Measurements from ENCODE around the gene AGTRAP. TPM values are rescaled to one million over a fixed set of nuclear protein-coding genes. Genes with fewer than 3 reads are reported as not detected.

The AGTRAP gene
- total and polyA plus RNA-seq, 9 of the 15 experiments (the other 6 are each of a cell fraction or from before 2014, with no cell fraction given) = 26.8 to 105 (median 57.5) TPM

DNA sequence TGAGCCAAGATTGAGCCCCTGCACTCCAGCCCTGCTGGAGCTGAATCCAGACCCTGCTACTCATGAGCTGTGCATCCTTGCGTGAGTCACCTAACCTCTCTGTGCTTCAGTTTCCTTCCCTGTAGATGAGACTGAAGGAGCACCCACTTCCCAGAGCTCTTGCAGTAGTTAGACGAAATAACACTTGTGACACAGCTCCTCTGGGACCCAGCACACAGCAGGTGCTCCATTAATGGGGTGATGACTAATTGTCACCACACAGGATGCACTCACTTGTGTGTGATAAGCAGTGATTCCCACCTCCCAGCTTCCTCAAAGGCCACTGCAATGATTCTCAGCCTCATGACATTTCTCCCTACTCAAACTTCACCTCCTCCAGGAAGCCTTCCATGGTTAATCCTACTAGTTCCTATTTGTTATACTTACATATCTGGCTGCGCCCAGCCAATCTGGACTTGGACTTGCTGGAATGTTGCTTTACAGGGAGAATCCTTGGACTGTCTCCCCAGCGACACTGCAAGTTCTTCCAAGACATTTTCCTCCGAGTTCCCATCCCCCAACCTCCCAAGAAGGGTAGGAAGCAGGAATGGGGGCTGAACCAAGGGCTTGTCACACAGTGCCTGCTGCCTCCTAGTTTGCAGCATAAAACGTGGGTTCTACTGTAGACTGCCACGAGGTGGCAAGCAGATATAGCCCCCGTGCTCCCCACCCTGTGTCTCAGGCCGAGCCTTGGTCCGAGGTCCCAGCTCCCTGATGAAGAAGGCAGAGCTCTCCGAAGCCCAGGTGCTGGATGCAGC is 27.2 kb upstream of the AGTRAP start (continued):
- TF ChIP-seq TOE1 (IDR thresholded peaks at IDR 0.05; ENCODE audit: borderline replicate concordance) (peak; percentile 23; the same call in 1 of the 2 replicates), TOE1 (CRISPR knock-in tag; IDR thresholded peaks at IDR 0.05; ENCODE audit: borderline replicate concordance, low read depth) (no peak), HDAC2 (IDR thresholded peaks at IDR 0.05) (peak; percentile 92), ZNF586 (CRISPR knock-in tag; conservative IDR thresholded peaks at IDR 0.05) (no peak), BCOR (IDR thresholded peaks at IDR 0.05) (peak; percentile 93), ADNP (tag; IDR thresholded peaks at IDR 0.05) (peak; percentile 94), ARID1B (IDR thresholded peaks at IDR 0.05) (peak; percentile 26), PHF21A (IDR thresholded peaks at IDR 0.05; ENCODE audit: borderline replicate concordance, low read depth) (0 out of 2 replicates have a peak, but pooled peaks have one; percentile 70), DACH1 (IDR thresholded peaks at IDR 0.05; ENCODE audit: partially characterized antibody) (peak; percentile 49), BRD9 (IDR thresholded peaks at IDR 0.05; ENCODE audit: low read depth, partially characterized antibody) (no peak), ZKSCAN8 (CRISPR knock-in tag; IDR thresholded peaks at IDR 0.05) (peak; percentile 96), KDM1A (IDR thresholded peaks at IDR 0.05) (peak; percentile 98), SMARCA5 (IDR thresholded peaks at IDR 0.05) (peak; percentile 98), PHB (CRISPR knock-in tag; IDR thresholded peaks at IDR 0.05) (no peak), CBFA2T3 (IDR thresholded peaks at IDR 0.05) (peak; percentile 64), SMARCA4 (IDR thresholded peaks at IDR 0.05) (0 out of 2 replicates have a peak, but pooled peaks have one; percentile 13)
- TF ChIP-seq, protein P1, sequence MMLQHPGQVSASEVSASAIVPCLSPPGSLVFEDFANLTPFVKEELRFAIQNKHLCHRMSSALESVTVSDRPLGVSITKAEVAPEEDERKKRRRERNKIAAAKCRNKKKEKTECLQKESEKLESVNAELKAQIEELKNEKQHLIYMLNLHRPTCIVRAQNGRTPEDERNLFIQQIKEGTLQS (IDR thresholded peaks at IDR 0.05) = peak; percentile 87
- TF ChIP-seq, protein P1 (CRISPR knock-in tag; conservative IDR thresholded peaks at IDR 0.05) = no peak
